HK-2 (cell line): Measurements from ENCODE around the gene DST.
"Not testable (repeated sequence)": the region's sequence is repeated elsewhere in the genome, so short reads cannot be mapped to it uniquely, and the experiment has no call there.

ENCODE experiments used
- DNase-seq: peaks from one replicate; pipeline ENCODE4 v3.0.0-alpha.2; 2018; ENCODE audit not compliant: unreplicated experiment

Gene DST

GRCh38 chr6:56663344-56663743 is 20.7 kb upstream of the DST start:
- peak; percentile 10 for DNase-seq

DNA sequence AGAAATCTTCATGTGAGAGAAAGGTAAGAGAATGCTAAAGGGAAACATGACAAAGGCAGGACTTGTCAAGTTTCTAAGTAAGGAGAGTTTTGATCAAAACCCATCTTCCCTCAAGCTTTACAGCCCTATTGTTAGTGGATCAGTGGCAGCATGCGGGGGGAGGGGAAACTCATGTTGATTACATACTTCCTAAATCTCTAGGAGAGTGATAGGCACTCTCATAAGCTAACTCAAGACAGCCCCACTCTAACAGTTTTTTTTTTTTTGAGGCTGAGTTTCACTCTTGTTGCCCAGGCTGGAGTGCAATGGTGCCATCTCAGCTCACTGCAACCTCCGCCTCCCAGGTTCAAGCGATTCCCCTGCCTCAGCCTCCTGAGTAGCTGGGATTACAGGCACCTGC is 18.6 kb upstream of the DST start:
- DNase-seq = not testable (repeated sequence)

DNA sequence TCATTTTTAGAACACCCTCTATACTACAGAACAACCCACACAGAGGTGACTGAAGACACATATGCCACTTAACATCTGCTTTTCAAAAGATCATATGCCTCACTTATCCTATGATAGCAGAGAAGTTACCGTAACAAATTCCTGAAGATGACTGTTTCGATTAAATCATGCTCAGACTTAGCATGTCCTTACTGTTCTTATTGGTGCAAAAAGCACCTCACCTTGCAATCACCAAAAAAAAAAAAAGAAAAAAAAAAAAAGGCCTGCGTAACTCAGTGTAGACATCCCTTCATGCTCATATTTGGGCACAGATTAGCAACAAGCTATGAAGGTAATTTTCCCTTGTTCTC is 17.7 kb upstream of the DST start:
- DNase-seq = no peak

DNA sequence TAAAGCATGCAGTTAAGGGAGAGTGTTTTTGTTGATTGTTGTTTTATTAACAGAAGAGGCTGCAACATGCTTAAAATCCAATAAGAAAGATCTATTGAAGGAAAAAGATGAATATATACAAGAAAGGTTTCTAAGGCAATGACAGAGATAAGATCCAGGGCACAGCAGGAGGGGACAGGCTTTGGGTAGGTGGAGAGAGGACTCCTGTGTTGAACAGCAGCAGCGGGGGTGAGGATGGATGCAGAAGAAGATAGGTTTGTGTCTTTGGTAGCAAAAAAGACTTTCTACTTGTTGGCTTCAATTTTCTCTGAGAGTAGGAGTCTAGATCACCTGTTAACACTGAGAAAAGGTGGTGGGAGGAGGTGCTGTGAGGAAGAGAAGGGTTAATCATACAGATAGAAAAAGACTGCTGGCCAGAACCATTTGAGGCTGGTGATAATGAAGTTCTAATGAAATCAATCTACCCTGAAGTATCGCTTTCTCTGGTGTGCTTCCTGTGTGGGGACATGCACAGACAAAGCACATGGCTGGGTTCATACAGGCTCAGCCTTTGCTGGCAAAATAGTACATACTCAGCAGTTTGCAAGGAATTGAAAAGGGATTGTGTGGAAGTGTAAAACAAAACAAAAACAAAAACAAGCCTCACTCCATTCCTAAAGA is 17.2 kb upstream of the DST start:
- no peak for DNase-seq

- DNase-seq = no peak
Observed at GRCh38 chr6:56658326-56658725, 15.6 kb upstream of the DST start.

DNA sequence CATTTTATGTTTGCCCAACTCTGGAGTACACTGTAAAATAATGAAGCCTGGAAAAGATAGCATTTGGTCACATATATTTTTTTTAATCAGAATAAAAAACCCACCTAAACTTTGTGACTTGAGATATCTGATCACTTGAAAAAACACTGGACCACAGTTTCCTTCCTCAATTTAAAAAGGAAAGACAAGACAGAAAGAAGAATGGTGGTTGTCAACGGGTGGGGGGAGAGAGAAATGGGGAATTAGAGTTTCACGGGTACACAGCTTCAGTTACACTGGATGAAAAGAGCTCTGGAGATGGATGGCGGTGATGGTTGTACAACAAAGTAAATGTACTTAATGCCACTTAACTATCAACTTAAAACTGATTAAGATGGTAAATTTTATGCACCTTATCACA is 14.7 kb upstream of the DST start:
- DNase-seq = no peak

DNA sequence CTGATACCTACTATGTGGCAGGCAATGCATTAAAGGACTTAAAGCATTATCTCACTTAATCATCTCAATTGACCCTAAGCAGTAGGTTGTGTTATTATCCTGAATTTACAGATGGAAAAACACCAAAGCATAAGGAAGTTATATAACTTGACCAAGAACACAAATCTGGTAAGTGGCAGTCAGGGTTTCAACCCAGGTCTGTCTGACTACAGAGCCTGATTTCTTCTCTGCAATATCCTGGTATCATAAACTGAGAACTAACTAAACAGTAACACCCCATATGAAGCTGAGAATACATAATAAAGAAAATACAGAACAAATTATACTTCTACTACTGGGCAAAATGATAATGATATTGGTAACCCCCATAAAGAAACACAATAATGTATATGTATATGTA is 13.8 kb upstream of the DST start:
- no peak for DNase-seq

DNA sequence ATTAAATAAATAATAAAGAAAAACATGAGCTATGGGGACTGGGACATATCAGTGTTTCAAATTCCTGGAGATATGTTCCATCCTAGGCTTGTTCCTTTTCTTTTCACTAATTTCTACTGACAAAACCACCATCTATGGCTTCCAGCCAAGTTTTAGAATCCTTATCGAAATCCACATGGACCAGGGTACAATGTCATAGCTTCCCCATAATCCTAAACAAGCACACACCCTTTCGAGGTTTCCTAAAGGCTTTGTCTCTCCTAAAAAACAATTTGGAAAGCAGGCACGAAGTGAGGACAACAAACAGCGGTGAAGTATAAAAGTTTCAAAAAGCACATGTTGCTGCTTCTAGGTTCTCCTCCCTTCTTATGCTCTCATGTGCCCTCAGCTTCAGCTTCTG is 13.3 kb upstream of the DST start:
- DNase-seq = no peak

GRCh38 chr6:56655249-56655648 is 12.6 kb upstream of the DST start:
- no peak for DNase-seq

DNA sequence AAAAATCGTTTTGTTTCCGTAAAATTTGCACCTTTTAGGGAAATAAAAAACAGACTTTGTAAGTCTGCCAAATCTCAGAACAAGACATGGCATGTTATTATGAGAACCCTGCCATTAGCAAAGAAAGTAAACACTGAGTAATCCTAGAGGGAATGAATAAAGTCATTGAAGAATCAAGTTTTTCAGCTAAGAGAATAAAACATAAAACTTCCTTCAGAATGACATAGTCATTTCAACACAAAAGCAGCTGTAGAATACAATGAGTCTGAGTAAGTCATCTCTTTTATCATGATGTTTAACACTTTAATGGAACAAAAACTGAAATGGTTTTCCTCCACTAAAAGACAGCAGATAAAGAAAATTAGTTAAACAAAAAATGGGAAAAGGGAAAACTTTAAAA is 10.3 kb upstream of the DST start:
- no peak for DNase-seq

GRCh38 chr6:56652231-56652630 is 9.5 kb upstream of the DST start:
- no peak for DNase-seq

DNA sequence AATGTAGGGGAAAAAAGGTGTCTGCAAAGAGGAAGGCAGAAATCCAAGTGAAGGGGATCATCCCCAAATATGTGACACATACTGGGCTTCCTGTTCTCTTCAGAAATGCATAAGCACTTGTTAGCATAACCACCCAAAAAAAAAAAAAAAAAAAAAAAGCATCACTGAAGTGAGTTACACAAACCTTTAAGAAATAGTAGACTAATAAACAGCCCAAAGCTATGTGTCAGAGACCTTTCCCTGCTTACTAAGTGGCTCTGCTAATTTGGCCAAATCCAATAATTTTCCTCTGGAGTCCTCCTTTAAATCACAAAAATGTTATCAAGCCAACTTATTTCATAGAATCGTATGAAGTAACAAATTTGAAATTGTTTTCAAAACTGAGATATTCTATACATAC is 7.5 kb upstream of the DST start:
- DNase-seq = no peak

DNA sequence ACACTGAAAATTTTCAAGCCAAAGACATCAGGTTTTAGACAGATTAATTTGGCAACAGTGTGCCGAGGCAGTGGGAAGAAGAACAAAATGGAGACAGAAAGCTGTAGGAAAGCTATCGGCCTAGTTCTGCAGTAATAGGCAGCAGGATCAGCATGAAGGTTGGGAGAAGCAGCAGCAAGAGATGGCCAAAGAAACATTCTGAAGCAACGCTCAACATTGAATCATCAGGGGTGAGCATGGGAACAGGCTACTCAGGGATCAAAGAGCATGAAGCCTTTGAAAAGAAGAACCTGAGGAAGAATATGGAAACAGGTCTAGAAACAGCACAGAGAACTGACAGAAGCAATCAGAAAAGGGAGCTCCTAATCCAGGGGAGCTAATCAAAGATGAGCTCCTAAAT is 7.1 kb upstream of the DST start:
- DNase-seq = no peak

DNA sequence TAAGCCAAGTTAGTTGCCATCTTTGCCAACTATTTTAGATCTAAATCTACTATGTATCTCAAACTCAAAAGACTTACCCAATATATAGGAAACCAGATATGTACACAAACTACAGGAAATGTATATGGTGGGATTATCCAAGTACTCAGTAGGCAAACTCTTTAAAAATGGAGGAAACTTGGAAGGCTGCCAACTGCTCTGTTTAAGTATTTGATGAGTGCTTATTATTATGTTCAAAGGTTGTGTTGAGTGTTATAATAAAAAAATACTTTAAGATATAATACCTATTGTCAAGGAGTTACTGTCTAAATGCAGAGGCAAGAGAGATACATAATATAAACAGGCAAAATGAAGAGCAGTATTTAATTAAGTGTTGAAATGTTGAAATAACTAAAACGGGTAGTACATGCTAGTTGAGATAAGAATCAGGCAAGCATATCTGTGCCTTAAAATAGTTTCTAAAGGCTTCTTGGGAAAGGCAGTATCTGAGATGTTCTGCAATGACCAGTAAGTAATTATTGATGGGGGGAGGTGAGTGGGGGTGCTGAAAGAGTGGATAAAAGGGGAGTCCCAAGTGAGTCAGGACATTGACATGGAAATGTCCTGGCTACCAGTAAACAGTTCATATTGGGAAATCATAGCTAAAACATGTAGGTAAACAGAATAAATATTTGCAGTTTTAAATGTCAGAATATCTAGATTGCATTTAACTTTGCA is 6.5 kb upstream of the DST start:
- no peak for DNase-seq

DNA sequence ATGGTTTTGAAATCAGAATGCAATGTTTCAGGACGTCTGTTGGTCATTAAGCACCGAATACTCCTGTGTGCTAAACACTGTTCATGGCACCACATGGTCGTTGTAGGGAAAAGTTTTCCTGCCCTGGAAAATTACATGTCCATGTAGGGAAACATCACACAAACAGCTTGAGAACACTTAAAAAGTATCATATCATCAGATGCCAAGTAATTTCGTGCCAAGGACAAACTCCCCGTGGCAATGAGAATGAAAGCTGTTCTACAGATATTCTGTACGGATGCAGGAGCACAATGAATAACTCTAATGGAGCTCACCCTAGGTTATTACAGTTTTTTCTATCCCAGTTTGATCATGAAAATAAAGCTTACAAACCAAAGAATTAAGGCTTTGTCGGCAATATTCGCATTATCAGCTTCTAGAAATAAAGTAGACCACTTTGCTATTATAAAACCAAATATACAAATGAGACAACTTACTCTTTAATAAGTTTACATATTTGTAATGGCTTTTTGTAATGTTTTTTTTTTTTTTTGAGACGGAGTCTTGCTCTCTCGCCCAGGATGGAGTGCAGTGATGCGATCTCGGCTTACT is 4.6 kb upstream of the DST start:
- no peak for DNase-seq

GRCh38 chr6:56644366-56644765 is 1.7 kb upstream of the DST start:
- DNase-seq = no peak

DNA sequence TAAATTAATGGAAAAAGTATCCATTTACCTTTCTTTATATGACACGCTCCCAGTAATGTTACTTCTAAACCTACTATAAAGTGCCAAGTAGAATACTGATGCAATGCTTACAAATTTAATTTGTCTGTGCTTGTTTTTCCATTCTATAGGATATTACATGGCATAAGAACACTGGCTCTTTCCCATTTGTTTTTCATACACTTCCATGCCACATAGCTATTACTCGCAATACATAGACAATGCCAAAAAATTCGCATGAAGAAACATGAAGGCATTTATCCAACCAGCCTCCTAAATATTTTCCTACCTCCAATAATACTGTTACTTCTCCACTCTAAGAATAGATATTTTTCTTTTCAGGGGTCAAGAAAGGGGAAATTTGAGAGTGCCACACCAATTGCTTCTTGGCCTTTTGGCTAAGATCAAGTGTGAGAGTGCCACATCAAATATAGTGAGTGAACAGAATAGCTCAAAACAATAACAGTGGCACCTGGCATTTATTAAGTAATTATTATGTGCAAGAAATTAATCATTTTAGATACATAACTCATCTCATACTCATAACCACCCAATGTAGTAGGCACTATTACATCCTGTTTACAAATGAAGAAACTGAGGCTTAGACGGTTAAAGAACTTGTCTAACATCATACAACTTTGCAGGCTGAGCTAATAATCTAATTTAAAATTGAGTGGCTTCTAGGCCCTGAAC is 845 bp upstream of the DST start:
- DNase-seq = no peak

DNA sequence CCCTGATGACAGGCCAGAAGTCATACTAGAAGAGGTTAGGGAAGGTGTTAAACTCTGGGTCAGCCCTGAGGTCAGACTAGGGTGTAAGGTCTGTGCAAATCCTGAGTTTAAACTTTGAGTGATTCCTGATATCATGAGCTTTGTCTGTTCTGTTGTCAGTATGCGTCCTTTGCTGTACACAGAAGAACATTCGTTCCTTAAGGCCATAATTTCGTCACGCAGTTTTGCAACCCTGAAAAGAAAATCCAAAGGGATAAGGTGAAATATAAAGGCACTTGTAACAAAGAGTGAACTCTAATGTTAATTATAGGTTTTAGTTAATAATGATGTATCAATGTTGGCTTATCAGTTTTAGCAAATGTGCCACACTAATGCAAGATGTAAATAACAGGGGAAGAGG is 2.3 kb downstream of the DST start:
- DNase-seq = no peak

DNA sequence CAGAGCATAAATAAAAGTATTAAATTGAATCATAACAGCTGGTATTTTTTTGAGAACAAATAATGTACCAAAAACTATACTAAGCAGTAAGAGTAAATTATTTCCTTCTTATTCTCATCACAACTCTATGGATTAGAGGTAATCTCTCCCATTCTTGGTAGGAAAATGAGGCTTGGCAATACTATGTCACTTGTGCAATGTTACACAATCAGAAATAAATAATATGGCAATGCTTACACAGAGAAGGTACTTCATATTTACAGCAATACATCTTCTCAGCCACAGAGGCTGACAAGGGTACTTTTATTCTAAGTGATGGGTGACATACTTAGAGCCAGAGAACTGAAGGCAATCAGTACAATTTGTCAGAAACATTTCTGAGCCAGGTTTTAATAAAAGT is 3.9 kb downstream of the DST start:
- no peak for DNase-seq

- no peak for DNase-seq
Observed at GRCh38 chr6:56637640-56638039, 5.0 kb downstream of the DST start.

- no peak for DNase-seq
Observed at GRCh38 chr6:56628105-56628504, 14.6 kb downstream of the DST start.

DNA sequence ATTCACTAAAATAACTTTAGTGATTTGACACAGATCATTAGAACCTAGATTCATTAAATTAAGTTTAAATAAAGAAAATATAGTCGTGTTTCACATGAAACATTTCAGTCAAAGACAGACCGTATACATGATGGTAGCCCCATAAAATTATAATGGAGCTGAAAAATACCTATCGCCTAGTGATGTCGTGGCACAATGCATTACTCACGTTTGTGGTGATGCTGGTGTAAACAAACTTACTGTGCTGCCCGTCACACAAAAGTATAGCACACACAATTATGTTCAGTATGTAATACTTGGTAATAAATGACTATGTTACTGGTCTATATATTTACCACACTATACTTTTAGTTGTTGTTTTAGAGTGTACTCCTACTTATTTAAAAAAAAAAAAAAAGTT is 17.3 kb downstream of the DST start:
- DNase-seq = no peak

GRCh38 chr6:56624728-56625069 is 18.0 kb downstream of the DST start:
- no peak for DNase-seq
